ENCODE results near the gene IL21R.

Gene IL21R

DNA sequence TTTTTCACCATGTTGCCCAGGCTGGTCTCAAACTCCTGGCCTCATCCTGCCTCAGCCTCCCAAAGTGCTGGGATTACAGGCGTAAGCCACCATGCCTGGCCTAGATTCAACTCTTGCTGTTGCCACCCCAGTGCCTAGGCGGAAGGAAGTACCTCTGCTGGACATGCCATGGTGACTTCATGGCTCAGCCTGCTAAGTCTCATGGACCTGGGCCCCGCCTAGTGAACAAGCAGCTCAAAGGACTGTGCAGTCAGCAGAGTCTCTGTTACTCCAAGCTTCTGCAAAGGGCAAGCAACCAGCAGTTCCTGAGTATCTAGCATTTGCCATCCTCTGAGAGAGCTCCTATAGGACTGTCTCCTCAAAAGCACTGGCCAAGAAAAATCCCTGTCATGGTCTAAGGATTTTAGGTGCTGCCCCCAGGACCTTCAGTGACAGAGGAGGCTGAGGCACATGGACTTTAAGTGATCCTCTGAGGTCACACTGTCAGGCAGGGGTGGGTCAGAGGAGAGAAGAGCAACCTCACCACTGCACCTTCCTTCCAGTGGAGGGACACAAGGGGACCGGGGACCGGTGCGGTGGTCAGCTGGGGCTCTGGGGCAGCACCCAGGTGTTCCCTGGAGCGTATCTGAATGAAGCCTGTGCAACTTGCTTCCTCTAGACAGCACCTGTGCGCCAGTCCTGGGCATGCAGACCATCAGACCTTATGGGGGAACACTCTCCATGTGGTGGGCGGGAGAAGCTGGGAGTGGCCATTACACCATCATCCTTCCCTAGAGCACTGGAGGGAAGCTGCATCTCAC lies 71.3 kb downstream of the IL21R start:
- Histone ChIP-seq H3K27ac (ENCODE audit: low read depth, low read length) (no peak overlapping the region), H3K79me2 (ENCODE audit: control insufficient read depth, low read length) (no peaks in the 10 kb centered on the region), H3F3A (ENCODE audit: control insufficient read depth, insufficient read depth) (no peaks in the 10 kb centered on the region), H3K27me3 (ENCODE audit: control insufficient read depth, low read length) (no peaks in the 10 kb centered on the region), H3K9me2 (replicated peaks; ENCODE audit: control insufficient read depth, low read length) (no peaks in the 10 kb centered on the region), H4K20me1 (ENCODE audit: control insufficient read depth, insufficient read depth, low read depth, low read length) (no peaks in the 10 kb centered on the region), H3K36me3 (ENCODE audit: control insufficient read depth, low read length) (peaks cover 57% of the 10 kb centered on the region), H3K4me2 (ENCODE audit: low read length) (no peak overlapping the region), H3K4me3 (ENCODE audit: low read length) (no peak overlapping the region), H3K4me1 (ENCODE audit: control insufficient read depth, low read length) (no peaks in the 10 kb centered on the region), H3K9me3 (ENCODE audit: control insufficient read depth, insufficient read depth, low read length) (no peaks in the 10 kb centered on the region)
- TF ChIP-seq, protein P1, sequence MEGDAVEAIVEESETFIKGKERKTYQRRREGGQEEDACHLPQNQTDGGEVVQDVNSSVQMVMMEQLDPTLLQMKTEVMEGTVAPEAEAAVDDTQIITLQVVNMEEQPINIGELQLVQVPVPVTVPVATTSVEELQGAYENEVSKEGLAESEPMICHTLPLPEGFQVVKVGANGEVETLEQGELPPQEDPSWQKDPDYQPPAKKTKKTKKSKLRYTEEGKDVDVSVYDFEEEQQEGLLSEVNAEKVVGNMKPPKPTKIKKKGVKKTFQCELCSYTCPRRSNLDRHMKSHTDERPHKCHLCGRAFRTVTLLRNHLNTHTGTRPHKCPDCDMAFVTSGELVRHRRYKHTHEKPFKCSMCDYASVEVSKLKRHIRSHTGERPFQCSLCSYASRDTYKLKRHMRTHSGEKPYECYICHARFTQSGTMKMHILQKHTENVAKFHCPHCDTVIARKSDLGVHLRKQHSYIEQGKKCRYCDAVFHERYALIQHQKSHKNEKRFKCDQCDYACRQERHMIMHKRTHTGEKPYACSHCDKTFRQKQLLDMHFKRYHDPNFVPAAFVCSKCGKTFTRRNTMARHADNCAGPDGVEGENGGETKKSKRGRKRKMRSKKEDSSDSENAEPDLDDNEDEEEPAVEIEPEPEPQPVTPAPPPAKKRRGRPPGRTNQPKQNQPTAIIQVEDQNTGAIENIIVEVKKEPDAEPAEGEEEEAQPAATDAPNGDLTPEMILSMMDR (IDR thresholded peaks at IDR 0.05; ENCODE audit: low read depth, low read length, poor library complexity, severe bottlenecking): no peak
- no peak for TF ChIP-seq EZH2phosphoT487 (IDR thresholded peaks at IDR 0.05; ENCODE audit: borderline replicate concordance, low read length)

DNA sequence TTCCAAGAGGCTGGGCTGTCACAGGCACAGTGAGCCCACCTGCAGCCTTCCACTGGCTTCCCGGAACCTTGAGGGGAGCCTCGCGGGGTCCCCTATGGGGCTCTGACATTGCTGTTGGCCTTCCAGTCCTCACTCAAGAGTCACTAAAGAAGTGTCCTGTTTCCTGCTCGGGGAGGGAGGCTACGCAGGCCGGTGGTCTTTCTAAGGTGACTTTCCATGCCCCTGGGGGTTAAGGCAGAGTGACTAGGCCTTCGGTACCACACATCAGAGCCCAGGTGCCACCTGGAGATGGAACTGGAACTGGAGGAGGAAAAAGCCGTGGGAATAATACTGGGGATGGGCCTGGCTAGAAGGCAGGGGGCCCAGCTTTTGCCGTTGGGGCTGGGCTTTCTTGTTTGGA lies 72.1 kb downstream of the IL21R start:
- peaks cover 57% of the 10 kb centered on the region for H3K36me3 ChIP-seq (ENCODE audit: control insufficient read depth, low read length)
- no peaks in the 10 kb centered on the region for H3K79me2 ChIP-seq (ENCODE audit: control insufficient read depth, low read length)
- no peak overlapping the region for H3K4me3 ChIP-seq (ENCODE audit: low read length)
- no peaks in the 10 kb centered on the region for H3F3A ChIP-seq (ENCODE audit: control insufficient read depth, insufficient read depth)
- H3K27me3 ChIP-seq (ENCODE audit: control insufficient read depth, low read length): no peaks in the 10 kb centered on the region
- no peaks in the 10 kb centered on the region for H3K4me1 ChIP-seq (ENCODE audit: control insufficient read depth, low read length)
- no peaks in the 10 kb centered on the region for H3K9me3 ChIP-seq (ENCODE audit: control insufficient read depth, insufficient read depth, low read length)
- TF ChIP-seq, protein P1 (IDR thresholded peaks at IDR 0.05; ENCODE audit: low read depth, low read length, poor library complexity, severe bottlenecking): no peak
- no peak for TF ChIP-seq EZH2phosphoT487 (IDR thresholded peaks at IDR 0.05; ENCODE audit: borderline replicate concordance, low read length)
- H3K9me2 ChIP-seq (replicated peaks; ENCODE audit: control insufficient read depth, low read length): no peaks in the 10 kb centered on the region
- H3K27ac ChIP-seq (ENCODE audit: low read depth, low read length): no peak overlapping the region
- H3K4me2 ChIP-seq (ENCODE audit: low read length): no peak overlapping the region
- no peaks in the 10 kb centered on the region for H4K20me1 ChIP-seq (ENCODE audit: control insufficient read depth, insufficient read depth, low read depth, low read length)

DNA sequence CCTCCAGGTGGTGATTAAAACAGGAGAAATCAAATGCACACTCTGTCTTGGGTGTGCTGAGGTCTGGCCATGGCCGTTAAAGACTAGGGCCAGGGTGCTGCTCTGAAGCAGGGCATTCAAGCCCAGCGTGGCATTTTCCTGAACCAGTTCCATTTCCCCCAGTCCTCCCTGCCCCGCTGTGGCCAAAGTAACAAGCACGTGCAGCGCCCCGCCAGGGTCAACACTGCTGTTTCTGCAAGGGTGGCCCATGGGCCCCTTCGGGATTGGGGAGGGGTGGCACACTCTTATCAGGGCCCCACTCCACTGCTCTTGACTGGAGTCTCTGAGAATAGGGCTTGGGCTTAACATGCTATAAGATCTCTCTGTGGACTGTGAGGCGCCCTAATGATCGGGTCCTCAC lies 72.9 kb downstream of the IL21R start:
- H3K4me1 ChIP-seq (ENCODE audit: control insufficient read depth, low read length): no peaks in the 10 kb centered on the region
- no peaks in the 10 kb centered on the region for H4K20me1 ChIP-seq (ENCODE audit: control insufficient read depth, insufficient read depth, low read depth, low read length)
- no peaks in the 10 kb centered on the region for H3K79me2 ChIP-seq (ENCODE audit: control insufficient read depth, low read length)
- H3K36me3 ChIP-seq (ENCODE audit: control insufficient read depth, low read length): peaks cover 50% of the 10 kb centered on the region
- H3K4me2 ChIP-seq (ENCODE audit: low read length): no peak overlapping the region
- TF ChIP-seq, protein P1 (IDR thresholded peaks at IDR 0.05; ENCODE audit: low read depth, low read length, poor library complexity, severe bottlenecking): no peak
- TF ChIP-seq EZH2phosphoT487 (IDR thresholded peaks at IDR 0.05; ENCODE audit: borderline replicate concordance, low read length): no peak
- H3K27me3 ChIP-seq (ENCODE audit: control insufficient read depth, low read length): no peaks in the 10 kb centered on the region
- no peak overlapping the region for H3K27ac ChIP-seq (ENCODE audit: low read depth, low read length)
- no peaks in the 10 kb centered on the region for H3K9me2 ChIP-seq (replicated peaks; ENCODE audit: control insufficient read depth, low read length)
- H3K9me3 ChIP-seq (ENCODE audit: control insufficient read depth, insufficient read depth, low read length): no peaks in the 10 kb centered on the region
- no peaks in the 10 kb centered on the region for H3F3A ChIP-seq (ENCODE audit: control insufficient read depth, insufficient read depth)
- no peak overlapping the region for H3K4me3 ChIP-seq (ENCODE audit: low read length)
